ENCODE results near the gene PTPRD. TPM values are rescaled to one million over a fixed set of nuclear protein-coding genes. Genes with fewer than 3 reads are reported as not detected.

The PTPRD gene
- total and polyA plus RNA-seq, 2 donors (not counting 1 experiment from before 2014, with no cell fraction given): not detected

GRCh38 chr9:8558176-8558575 is 2054.6 kb downstream of the PTPRD start:
- no peak overlapping the region for H3K27ac Mint-ChIP-seq
- no peaks in the 10 kb centered on the region for H3K27me3 ChIP-seq (replicated peaks in 1 of 4; ENCODE audit: control extremely low read depth in 1 of 4, control insufficient read depth in 3 of 4, insufficient read depth in 4 of 4, low read length in 3 of 4)
- H4K20me1 ChIP-seq (ENCODE audit: control insufficient read depth, insufficient read depth, low read length, poor library complexity, severe bottlenecking): no peaks in the 10 kb centered on the region
- H3K9me3 ChIP-seq (ENCODE audit: control extremely low read depth in 1 of 3, control insufficient read depth in 2 of 3, insufficient read depth in 1 of 3, low read length in 2 of 3): no peaks in the 10 kb centered on the region
- H3K36me3 ChIP-seq (replicated peaks in 1 of 2; ENCODE audit: control extremely low read depth in 1 of 2, control insufficient read depth in 1 of 2, extremely low read depth in 1 of 2, insufficient read depth in 2 of 2, low read length in 1 of 2): no peaks in the 10 kb centered on the region
- H3K4me1 ChIP-seq (ENCODE audit: control insufficient read depth in 2 of 2, insufficient read depth in 2 of 2, low read length in 2 of 2): no peaks in the 10 kb centered on the region
- H3K9ac ChIP-seq (ENCODE audit: low read length): no peak overlapping the region
- H3K4me2 ChIP-seq (replicated peaks; ENCODE audit: low read depth, low read length, poor library complexity, severe bottlenecking): no peak overlapping the region
- WGBS (ENCODE audit: insufficient coverage): 74% methylated on average over 2 of the region's 2 CpGs
- H3K79me2 ChIP-seq (ENCODE audit: control insufficient read depth, insufficient read depth, low read length): no peaks in the 10 kb centered on the region
- no peaks in the 10 kb centered on the region for H3K4me1 Mint-ChIP-seq
- no peaks in the 10 kb centered on the region for H3K9me3 Mint-ChIP-seq (ENCODE audit: insufficient read depth)
- H3K27me3 Mint-ChIP-seq: no peaks in the 10 kb centered on the region
- intact Hi-C loops (cut with micrococcal nuclease): no loop called here
- H2AFZ ChIP-seq (ENCODE audit: insufficient read depth, low read depth, low read length, poor library complexity, severe bottlenecking): no peak overlapping the region
- TF ChIP-seq CTCF (IDR thresholded peaks at IDR 0.05): no peak
- TF ChIP-seq EZH2 (IDR thresholded peaks at IDR 0.05; ENCODE audit: borderline replicate concordance, insufficient read depth, low read depth, low read length, poor library complexity, severe bottlenecking): no peak
- DNase-seq (no peak), ATAC-seq (ENCODE audit: low read depth) (no peak)
- H3K4me3 Mint-ChIP-seq: no peak overlapping the region
- ChIA-PET POLR2A (no interaction called here), CTCF (no interaction called here)
- H3K27ac ChIP-seq (ENCODE audit: low read length in 2 of 2): no peak overlapping the region
- no peak overlapping the region for H3K4me3 ChIP-seq (ENCODE audit: control extremely low read depth in 1 of 5, extremely low read depth in 1 of 5, insufficient read depth in 1 of 5, low read depth in 2 of 5, low read length in 4 of 5)

GRCh38 chr9:8555762-8556500 is 2056.9 kb downstream of the PTPRD start:
- no peak overlapping the region for H3K27ac ChIP-seq (ENCODE audit: low read length in 2 of 2)
- WGBS (ENCODE audit: insufficient coverage): 45% methylated on average over 2 of the region's 4 CpGs
- ChIA-PET POLR2A (no interaction called here), CTCF (no interaction called here)
- no peaks in the 10 kb centered on the region for H3K27me3 ChIP-seq (replicated peaks in 1 of 4; ENCODE audit: control extremely low read depth in 1 of 4, control insufficient read depth in 3 of 4, insufficient read depth in 4 of 4, low read length in 3 of 4)
- no peaks in the 10 kb centered on the region for H3K4me1 ChIP-seq (ENCODE audit: control insufficient read depth in 2 of 2, insufficient read depth in 2 of 2, low read length in 2 of 2)
- no peak for ATAC-seq (ENCODE audit: low read depth)
- Mint-ChIP-seq H3K9me3 (ENCODE audit: insufficient read depth) (no peaks in the 10 kb centered on the region), H3K27ac (no peak overlapping the region), H3K27me3 (no peaks in the 10 kb centered on the region), H3K4me3 (no peak overlapping the region), H3K4me1 (no peaks in the 10 kb centered on the region)
- intact Hi-C loops (cut with micrococcal nuclease): no loop called here
- no peak overlapping the region for H3K9ac ChIP-seq (ENCODE audit: low read length)
- no peaks in the 10 kb centered on the region for H3K79me2 ChIP-seq (ENCODE audit: control insufficient read depth, insufficient read depth, low read length)
- no peaks in the 10 kb centered on the region for H3K36me3 ChIP-seq (replicated peaks in 1 of 2; ENCODE audit: control extremely low read depth in 1 of 2, control insufficient read depth in 1 of 2, extremely low read depth in 1 of 2, insufficient read depth in 2 of 2, low read length in 1 of 2)
- no peaks in the 10 kb centered on the region for H3K9me3 ChIP-seq (ENCODE audit: control extremely low read depth in 1 of 3, control insufficient read depth in 2 of 3, insufficient read depth in 1 of 3, low read length in 2 of 3)
- H3K4me2 ChIP-seq (replicated peaks; ENCODE audit: low read depth, low read length, poor library complexity, severe bottlenecking): no peak overlapping the region
- TF ChIP-seq CTCF (IDR thresholded peaks at IDR 0.05): no peak
- no peaks in the 10 kb centered on the region for H4K20me1 ChIP-seq (ENCODE audit: control insufficient read depth, insufficient read depth, low read length, poor library complexity, severe bottlenecking)
- no peak for DNase-seq
- H3K4me3 ChIP-seq (ENCODE audit: control extremely low read depth in 1 of 5, extremely low read depth in 1 of 5, insufficient read depth in 1 of 5, low read depth in 2 of 5, low read length in 4 of 5): no peak overlapping the region
- no peak overlapping the region for H2AFZ ChIP-seq (ENCODE audit: insufficient read depth, low read depth, low read length, poor library complexity, severe bottlenecking)

Measured in B cell (primary cell).